Nephron (organoid): Measurements from ENCODE around the gene TICRR.

Experiments used
- H3K27ac Mint-ChIP-seq, 3 experiments: 2 replicates each; pipeline ENCODE4 v1.8.0; 2020; ENCODE audit warnings: mixed read lengths in 3 of 3, mild to moderate bottlenecking in 2 of 3, moderate library complexity in 1 of 3
- H3K27me3 Mint-ChIP-seq: 2 replicates; pipeline ENCODE4 v1.8.0; 2021; ENCODE audit warnings: low read depth, mild to moderate bottlenecking, moderate library complexity, mixed read lengths
- H3K36me3 Mint-ChIP-seq: 2 replicates; pipeline ENCODE4 v1.8.0; 2020; ENCODE audit warnings: low read depth, mixed read lengths
- H3K4me1 Mint-ChIP-seq: 2 replicates; pipeline ENCODE4 v1.8.0; 2020; ENCODE audit warnings: mixed read lengths
- H3K4me3 Mint-ChIP-seq, 3 experiments: 2 replicates each; pipeline ENCODE4 v1.8.0; 2020; ENCODE audit warnings: mild to moderate bottlenecking in 3 of 3, mixed read lengths in 3 of 3, moderate library complexity in 2 of 3
- H3K9me3 Mint-ChIP-seq: 2 replicates; pipeline ENCODE4 v1.8.0; 2020; ENCODE audit warnings: mixed read lengths
- TF ChIP-seq, protein P1 (sequence below), 3 experiments: fragments of 200-600 bp; sonication (generic); IDR thresholded peaks; one replicate each; pipeline ENCODE4 v1.5.0; 2021; ENCODE audit warnings: antibody characterized with exemption in 3 of 3; ENCODE audit not compliant: unreplicated experiment in 3 of 3

Gene TICRR

DNA sequence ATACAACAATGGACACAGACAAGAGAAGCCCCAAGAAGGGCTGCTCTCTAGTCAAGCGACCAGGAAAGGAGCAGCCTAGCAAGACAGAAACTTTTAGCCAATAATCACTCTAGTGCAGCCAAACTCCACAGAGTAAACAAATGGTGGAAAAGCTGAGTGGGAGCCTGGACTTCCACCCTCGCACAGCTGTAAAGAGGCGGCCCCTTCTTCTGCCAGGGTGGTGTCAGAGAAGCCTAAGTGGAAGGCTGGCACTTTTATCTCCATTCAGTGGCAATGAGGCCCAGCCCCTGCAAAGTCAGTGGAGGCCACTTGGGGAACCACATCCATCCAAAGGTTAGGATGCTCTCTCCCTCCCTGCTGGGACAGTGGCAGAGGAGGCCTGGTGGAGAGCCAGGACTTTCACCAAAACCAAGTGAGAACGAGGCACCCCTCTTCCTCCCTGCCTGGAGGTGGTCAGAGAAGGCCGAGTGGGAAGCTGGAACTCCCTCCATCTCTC, 15.5 kb upstream of the TICRR start:
- no peak overlapping the region for H3K4me3 Mint-ChIP-seq
- H3K36me3 Mint-ChIP-seq: no peaks in the 10 kb centered on the region
- peaks cover 6% of the 10 kb centered on the region for H3K27me3 Mint-ChIP-seq
- TF ChIP-seq, protein P1, sequence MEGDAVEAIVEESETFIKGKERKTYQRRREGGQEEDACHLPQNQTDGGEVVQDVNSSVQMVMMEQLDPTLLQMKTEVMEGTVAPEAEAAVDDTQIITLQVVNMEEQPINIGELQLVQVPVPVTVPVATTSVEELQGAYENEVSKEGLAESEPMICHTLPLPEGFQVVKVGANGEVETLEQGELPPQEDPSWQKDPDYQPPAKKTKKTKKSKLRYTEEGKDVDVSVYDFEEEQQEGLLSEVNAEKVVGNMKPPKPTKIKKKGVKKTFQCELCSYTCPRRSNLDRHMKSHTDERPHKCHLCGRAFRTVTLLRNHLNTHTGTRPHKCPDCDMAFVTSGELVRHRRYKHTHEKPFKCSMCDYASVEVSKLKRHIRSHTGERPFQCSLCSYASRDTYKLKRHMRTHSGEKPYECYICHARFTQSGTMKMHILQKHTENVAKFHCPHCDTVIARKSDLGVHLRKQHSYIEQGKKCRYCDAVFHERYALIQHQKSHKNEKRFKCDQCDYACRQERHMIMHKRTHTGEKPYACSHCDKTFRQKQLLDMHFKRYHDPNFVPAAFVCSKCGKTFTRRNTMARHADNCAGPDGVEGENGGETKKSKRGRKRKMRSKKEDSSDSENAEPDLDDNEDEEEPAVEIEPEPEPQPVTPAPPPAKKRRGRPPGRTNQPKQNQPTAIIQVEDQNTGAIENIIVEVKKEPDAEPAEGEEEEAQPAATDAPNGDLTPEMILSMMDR (IDR thresholded peaks at IDR 0.05; ENCODE audit: unreplicated experiment in 3 of 3): no peak
- no peak overlapping the region for H3K27ac Mint-ChIP-seq
- no peaks in the 10 kb centered on the region for H3K4me1 Mint-ChIP-seq
- H3K9me3 Mint-ChIP-seq: no peaks in the 10 kb centered on the region

DNA sequence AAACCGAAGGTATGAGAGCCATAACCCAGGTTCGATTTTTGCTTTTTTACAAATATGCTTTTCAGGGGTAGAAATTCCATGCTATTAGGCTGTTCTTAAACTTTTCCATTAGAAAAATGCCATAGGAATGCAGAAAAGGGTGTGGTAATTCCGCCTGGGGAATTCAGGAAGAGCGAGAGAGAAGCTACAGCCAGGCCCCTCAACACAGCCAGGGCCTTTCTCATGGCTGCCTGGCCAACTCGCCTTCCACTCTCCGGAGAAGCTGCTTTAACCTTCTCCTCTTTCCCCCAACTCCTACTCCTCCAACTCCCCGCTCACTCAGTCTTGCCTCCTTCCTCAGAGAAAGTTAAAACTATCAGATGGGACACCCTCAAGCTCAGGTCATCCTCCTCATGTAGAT, 9.1 kb upstream of the TICRR start:
- Mint-ChIP-seq H3K36me3 (no peaks in the 10 kb centered on the region), H3K9me3 (no peaks in the 10 kb centered on the region), H3K4me3 (no peak overlapping the region), H3K27me3 (peaks cover 8% of the 10 kb centered on the region), H3K4me1 (no peaks in the 10 kb centered on the region), H3K27ac (no peak overlapping the region)
- TF ChIP-seq, protein P1 (IDR thresholded peaks at IDR 0.05; ENCODE audit: unreplicated experiment in 3 of 3): no peak

DNA sequence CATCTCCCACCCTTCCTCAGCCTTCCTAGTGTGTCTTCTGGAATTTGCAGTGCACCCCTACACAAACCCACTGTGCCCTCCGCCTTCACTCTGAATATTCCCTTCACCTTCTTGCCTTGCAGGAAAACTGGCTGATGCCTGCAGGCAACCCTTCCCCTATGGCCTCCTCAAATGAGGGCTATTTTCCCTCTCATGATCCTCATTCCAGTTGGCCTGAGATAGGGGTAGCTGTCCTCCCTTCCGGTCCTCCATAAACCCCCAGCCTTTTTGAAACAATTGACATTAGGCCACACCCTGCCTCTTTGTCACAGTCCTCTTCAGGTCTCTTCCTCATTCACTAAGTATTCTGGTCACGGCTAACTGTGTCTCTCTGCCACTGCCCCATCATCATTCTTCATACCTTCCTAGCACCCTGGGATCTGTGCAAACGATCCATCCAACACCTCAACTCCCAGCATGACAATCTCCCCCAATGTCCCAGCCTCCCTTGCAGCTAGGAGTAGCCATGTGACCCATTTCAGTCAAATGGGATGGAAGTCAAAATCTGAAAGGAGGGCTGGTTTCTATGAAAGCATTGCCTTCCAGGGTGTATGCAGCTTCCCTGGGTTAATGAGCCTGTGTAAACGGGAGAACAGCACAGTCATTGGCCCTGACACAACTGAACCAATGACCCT, 8.5 kb upstream of the TICRR start:
- H3K27ac Mint-ChIP-seq: no peak overlapping the region
- TF ChIP-seq, protein P1 (IDR thresholded peaks at IDR 0.05; ENCODE audit: unreplicated experiment in 3 of 3): no peak
- no peak overlapping the region for H3K4me3 Mint-ChIP-seq
- H3K27me3 Mint-ChIP-seq: peaks cover 8% of the 10 kb centered on the region
- no peaks in the 10 kb centered on the region for H3K4me1 Mint-ChIP-seq
- H3K9me3 Mint-ChIP-seq: no peaks in the 10 kb centered on the region
- H3K36me3 Mint-ChIP-seq: no peaks in the 10 kb centered on the region

DNA sequence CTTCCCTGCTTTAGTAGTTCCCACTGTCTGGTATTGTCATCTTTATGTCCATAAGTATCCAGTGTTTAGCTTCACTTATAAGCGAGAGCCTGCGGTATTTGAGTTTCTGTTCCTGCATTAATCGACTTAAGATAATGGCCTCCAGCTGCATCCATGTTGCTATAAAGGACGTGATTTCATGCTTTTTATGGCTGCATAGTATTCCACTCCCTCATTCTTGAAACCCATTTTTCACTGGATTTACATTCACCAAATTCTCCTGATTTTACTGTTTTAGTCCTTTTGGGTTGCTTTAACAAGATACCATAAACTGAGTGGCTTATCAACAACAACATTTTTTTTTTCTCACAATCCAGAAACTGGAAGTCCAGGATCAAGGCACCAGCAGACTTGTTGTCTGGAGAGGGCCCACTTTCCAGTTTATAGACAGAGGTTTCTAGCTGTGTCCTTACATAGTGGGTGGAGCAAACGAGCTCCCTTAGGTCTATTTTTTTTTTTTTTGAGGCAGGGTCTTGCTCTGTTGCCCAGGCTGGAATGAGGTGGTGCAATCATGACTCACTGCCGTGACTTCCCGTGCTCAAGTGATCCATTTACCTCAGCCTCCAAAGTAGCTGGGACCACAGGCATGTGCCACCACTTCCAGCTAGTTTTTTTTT, 6.1 kb upstream of the TICRR start:
- no peaks in the 10 kb centered on the region for H3K9me3 Mint-ChIP-seq
- TF ChIP-seq, protein P1 (IDR thresholded peaks at IDR 0.05; ENCODE audit: unreplicated experiment in 3 of 3): no peak
- H3K4me1 Mint-ChIP-seq: no peaks in the 10 kb centered on the region
- no peak overlapping the region for H3K27ac Mint-ChIP-seq
- H3K36me3 Mint-ChIP-seq: no peaks in the 10 kb centered on the region
- H3K4me3 Mint-ChIP-seq: no peak overlapping the region
- peaks cover 8% of the 10 kb centered on the region for H3K27me3 Mint-ChIP-seq

DNA sequence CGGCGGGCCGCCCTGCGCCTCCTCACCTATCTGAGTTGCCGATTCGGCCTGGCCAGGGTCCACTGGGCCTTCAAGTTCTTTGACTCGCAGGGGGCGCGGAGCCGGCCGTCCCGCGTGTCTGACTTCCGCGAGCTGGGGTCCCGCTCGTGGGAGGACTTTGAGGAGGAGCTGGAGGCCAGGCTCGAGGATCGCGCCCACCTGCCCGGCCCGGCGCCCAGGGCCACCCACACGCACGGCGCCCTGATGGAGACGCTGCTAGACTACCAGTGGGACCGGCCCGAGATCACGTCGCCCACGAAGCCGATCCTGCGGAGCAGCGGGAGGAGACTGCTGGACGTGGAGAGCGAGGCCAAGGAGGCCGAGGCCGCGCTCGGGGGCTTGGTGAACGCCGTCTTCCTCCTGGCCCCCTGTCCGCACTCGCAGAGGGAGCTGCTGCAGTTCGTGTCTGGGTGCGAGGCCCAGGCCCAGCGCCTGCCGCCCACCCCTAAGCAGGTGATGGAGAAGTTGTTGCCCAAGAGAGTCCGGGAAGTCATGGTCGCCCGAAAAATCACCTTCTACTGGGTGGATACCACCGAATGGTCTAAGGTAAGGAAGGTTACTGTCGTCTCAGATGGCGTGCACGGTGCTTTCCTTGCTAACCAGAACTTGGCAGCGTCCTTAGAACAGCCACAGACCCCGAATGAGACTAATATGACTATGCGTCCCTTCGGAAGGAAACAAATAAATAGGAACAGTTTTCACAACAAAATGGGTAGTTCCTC, 567 bp downstream of the TICRR start:
- H3K27ac Mint-ChIP-seq: no peak overlapping the region
- peaks cover 15% of the 10 kb centered on the region for H3K36me3 Mint-ChIP-seq
- no peaks in the 10 kb centered on the region for H3K9me3 Mint-ChIP-seq
- H3K4me1 Mint-ChIP-seq: peaks cover 25% of the 10 kb centered on the region
- no peaks in the 10 kb centered on the region for H3K27me3 Mint-ChIP-seq
- H3K4me3 Mint-ChIP-seq: peak overlapping the region; percentile 82 to 89 (median 88)
- TF ChIP-seq, protein P1 (IDR thresholded peaks at IDR 0.05; ENCODE audit: unreplicated experiment in 3 of 3): no peak
